ENCODE data around the gene CLCN5.

- TF ChIP-seq CTCF (IDR thresholded peaks at IDR 0.05) (no peak), TEAD4 (CRISPR knock-in tag; IDR thresholded peaks at IDR 0.05) (no peak), MXD4 (CRISPR knock-in tag; IDR thresholded peaks at IDR 0.05; ENCODE audit: borderline replicate concordance) (no peak), CREM (CRISPR knock-in tag; IDR thresholded peaks at IDR 0.05) (no peak), FOXP4 (CRISPR knock-in tag; IDR thresholded peaks at IDR 0.05) (no peak), ZNF263 (CRISPR knock-in tag; IDR thresholded peaks at IDR 0.05; ENCODE audit: low read depth) (no peak), NR3C1 (CRISPR knock-in tag; conservative IDR thresholded peaks at IDR 0.05; ENCODE audit: low read depth) (no peak), ATF1 (CRISPR knock-in tag; IDR thresholded peaks at IDR 0.05) (no peak)
Measured at GRCh38 chrX:49991758-49992157, 69.4 kb downstream of the CLCN5 start.
